ENCODE data around the gene NLGN2.

Gene NLGN2

GRCh38 chr17:7463372-7463846 is 55.8 kb downstream of the NLGN2 start:
- no peak for DNase-seq (ENCODE audit: low read depth, low spot score)

DNA sequence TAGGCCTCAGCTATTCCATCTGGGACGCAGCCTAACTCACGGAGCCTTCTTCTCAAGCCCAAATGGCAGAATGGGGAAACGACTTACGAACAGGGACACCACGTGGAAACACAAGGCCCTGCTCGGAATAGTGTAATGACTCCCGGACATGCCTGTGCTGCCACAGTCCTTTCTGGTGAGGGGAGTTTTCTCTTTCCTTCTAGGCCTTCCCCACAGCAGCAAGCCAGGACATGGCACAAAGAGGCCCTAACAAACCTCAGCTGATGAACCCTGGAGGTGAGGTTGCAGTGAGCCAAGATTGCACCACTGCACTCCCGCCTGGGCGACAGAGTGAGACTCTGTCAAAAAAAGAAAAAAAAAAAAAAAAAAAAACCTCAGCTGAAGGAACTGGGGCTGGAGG is 56.4 kb downstream of the NLGN2 start:
- DNase-seq (ENCODE audit: low read depth, low spot score) = no peak

GRCh38 chr17:7465597-7466275 is 58.1 kb downstream of the NLGN2 start:
- DNase-seq (ENCODE audit: low read depth, low spot score) = no peak

DNA sequence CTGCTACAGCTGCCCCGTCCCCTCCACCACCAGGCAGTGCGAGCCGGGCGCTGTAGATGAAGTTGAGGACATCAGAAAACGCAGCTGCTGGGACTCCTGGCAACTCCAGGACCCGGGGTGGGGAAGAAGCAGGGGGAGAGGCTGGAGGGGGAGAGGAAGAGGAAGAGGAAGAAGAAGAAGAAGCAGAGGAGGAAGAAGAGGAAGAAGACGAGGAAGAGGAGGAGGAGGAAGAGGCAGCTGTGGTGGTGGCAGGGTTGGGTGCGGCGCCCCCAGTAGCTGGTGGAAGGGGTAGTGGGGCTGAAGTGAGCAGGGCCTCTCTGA is 58.6 kb downstream of the NLGN2 start:
- no peak for DNase-seq (ENCODE audit: low read depth, low spot score)

DNA sequence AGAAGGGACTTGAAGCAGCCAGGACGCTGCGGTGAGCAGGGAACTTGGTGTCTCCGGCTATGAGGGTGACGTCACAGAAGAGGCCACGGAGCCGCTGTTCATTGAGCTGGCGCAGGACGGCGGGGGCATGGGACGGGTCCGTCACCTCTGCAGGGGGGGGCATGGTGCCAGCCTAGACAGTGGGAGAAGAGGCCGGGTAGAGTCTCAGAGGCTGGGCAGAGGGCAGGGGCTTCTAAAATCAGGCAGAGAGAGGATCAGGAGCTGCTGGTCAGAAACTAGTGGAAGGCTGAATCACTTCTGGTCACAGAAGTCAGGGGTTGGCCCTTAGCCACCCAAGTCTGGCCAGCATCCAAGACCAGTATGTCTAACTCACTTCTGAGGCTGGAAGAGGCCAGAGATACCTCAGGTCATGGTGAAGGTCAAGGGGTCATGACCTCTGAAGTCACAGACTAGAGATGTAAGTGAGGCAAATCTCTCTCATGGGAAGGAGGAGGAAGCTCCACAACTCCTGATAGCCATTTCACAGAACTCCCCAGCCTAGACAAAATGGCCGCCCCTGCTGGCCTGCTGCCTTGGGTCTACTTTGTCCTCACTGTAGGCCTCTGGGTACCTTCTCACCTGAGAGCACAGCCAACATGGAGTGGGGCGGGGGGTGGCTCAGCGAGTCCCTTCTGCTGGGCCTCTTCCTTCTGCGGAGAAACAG is 59.1 kb downstream of the NLGN2 start:
- no peak for DNase-seq (ENCODE audit: low read depth, low spot score)

DNA sequence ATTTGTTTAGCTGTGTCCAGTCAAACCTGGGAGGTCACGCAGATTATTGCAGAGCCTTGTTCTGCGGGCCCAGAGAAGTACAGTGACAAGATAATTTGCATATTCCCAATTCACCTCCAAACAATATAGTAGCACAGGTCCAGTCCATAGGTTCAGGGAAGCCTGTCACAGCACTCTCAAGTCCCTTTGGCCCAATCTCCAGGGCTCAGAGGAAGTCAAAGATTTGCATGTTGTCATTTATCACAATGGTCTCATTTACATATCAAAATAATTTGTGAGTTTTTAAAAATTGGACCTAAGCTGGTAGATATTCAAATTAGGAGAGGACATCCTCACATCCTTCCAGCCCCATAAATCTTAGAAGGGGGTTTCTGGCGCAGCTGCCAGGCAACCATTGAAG is 59.9 kb downstream of the NLGN2 start:
- DNase-seq (ENCODE audit: low read depth, low spot score) = no peak

DNA sequence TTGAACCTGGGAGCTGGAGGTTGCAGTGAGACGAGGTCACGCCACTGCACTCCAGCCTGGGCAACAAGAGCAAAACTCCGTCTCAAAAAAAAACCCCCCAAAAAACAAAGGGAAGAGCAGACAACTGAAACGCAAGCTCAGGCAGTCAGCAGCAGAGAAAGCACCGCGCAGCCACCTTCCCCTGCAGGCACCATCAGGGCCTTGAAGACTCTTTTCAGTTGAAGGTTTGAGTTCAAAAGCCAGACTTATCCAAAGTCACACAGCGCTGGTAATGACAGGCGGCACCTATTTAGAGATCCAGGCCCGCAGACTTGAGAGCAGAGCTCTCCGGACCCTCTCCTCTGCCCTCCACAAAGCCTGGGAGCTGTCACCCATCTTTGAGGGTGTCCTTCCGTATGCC is 60.6 kb downstream of the NLGN2 start:
- DNase-seq (ENCODE audit: low read depth, low spot score) = no peak

GRCh38 chr17:7468804-7469389 is 61.3 kb downstream of the NLGN2 start:
- no peak for DNase-seq (ENCODE audit: low read depth, low spot score)
